Activated T-helper 17 cell treated with anti-CD3 and anti-CD28 coated beads, Interleukin-2, amount 50 U/mL, for 72 hours (primary cell): ENCODE results near the gene RPS21. TPM values are rescaled to one million over a fixed set of nuclear protein-coding genes. Genes with fewer than 3 reads are reported as not detected.

Source experiments
- ATAC-seq: fragments of 150-1000 bp; cut with Tn5 transposase; replicated peaks from 2 replicates; pipeline ENCODE4 v1.10.0; 2021; ENCODE audit warnings: mild to moderate bottlenecking, moderate library complexity
- H3K27ac Mint-ChIP-seq: one replicate; pipeline ENCODE4 v1.8.0; 2022; ENCODE audit warnings: mixed read lengths
- H3K27me3 Mint-ChIP-seq: one replicate; pipeline ENCODE4 v1.8.0; 2022; ENCODE audit warnings: mixed read lengths
- H3K36me3 Mint-ChIP-seq: one replicate; pipeline ENCODE4 v1.8.0; 2022; ENCODE audit warnings: low read depth, mild to moderate bottlenecking, mixed read lengths
- H3K4me1 Mint-ChIP-seq: one replicate; pipeline ENCODE4 v1.8.0; 2022; ENCODE audit warnings: mixed read lengths
- H3K4me3 Mint-ChIP-seq: one replicate; pipeline ENCODE4 v1.8.0; 2022; ENCODE audit warnings: mild to moderate bottlenecking, mixed read lengths
- H3K9me3 Mint-ChIP-seq: one replicate; pipeline ENCODE4 v1.8.0; 2022; ENCODE audit warnings: mixed read lengths
- total RNA-seq, 2 donors: library from RNA; stranded (reverse); gene quantifications; one replicate each; pipeline ENCODE4 v1.2.3, GENCODE V29; 2022

The RPS21 gene
- total RNA-seq, 2 donors from 2014 or later = 2,323 to 2,749 TPM

GRCh38 chr20:62410746-62411478 lies 24.0 kb downstream of the RPS21 start:
- no peak overlapping the region for H3K4me3 Mint-ChIP-seq
- ATAC-seq = no peak
- no peak overlapping the region for H3K27ac Mint-ChIP-seq
- H3K36me3 Mint-ChIP-seq = no peaks in the 10 kb centered on the region
- no peaks in the 10 kb centered on the region for H3K9me3 Mint-ChIP-seq
- H3K4me1 Mint-ChIP-seq = peaks cover 3% of the 10 kb centered on the region
- H3K27me3 Mint-ChIP-seq = no peaks in the 10 kb centered on the region

GRCh38 chr20:62411479-62412193 lies 24.7 kb downstream of the RPS21 start:
- no peak for ATAC-seq
- Mint-ChIP-seq H3K9me3 (no peaks in the 10 kb centered on the region), H3K4me1 (no peaks in the 10 kb centered on the region), H3K27ac (no peak overlapping the region), H3K27me3 (no peaks in the 10 kb centered on the region), H3K36me3 (no peaks in the 10 kb centered on the region), H3K4me3 (no peak overlapping the region)

- no peak overlapping the region for H3K4me3 Mint-ChIP-seq
- H3K27me3 Mint-ChIP-seq = no peaks in the 10 kb centered on the region
- no peak for ATAC-seq
- no peak overlapping the region for H3K27ac Mint-ChIP-seq
- no peaks in the 10 kb centered on the region for H3K4me1 Mint-ChIP-seq
- no peaks in the 10 kb centered on the region for H3K36me3 Mint-ChIP-seq
- H3K9me3 Mint-ChIP-seq = no peaks in the 10 kb centered on the region
Measured at GRCh38 chr20:62412194-62413024, 25.5 kb downstream of the RPS21 start.

- Mint-ChIP-seq H3K36me3 (no peaks in the 10 kb centered on the region), H3K4me3 (no peak overlapping the region), H3K4me1 (no peaks in the 10 kb centered on the region), H3K9me3 (no peaks in the 10 kb centered on the region), H3K27ac (no peak overlapping the region), H3K27me3 (no peaks in the 10 kb centered on the region)
- no peak for ATAC-seq
Measured at GRCh38 chr20:62413025-62413570, 26.2 kb downstream of the RPS21 start.

- Mint-ChIP-seq H3K4me3 (no peak overlapping the region), H3K9me3 (no peaks in the 10 kb centered on the region), H3K36me3 (no peaks in the 10 kb centered on the region), H3K27ac (no peak overlapping the region), H3K27me3 (no peaks in the 10 kb centered on the region), H3K4me1 (no peaks in the 10 kb centered on the region)
- ATAC-seq = no peak
Measured at GRCh38 chr20:62413896-62414481, 27.1 kb downstream of the RPS21 start.

GRCh38 chr20:62415354-62416111 lies 28.6 kb downstream of the RPS21 start:
- no peak overlapping the region for H3K27ac Mint-ChIP-seq
- H3K36me3 Mint-ChIP-seq = no peaks in the 10 kb centered on the region
- H3K4me3 Mint-ChIP-seq = no peak overlapping the region
- H3K27me3 Mint-ChIP-seq = no peaks in the 10 kb centered on the region
- no peaks in the 10 kb centered on the region for H3K9me3 Mint-ChIP-seq
- no peaks in the 10 kb centered on the region for H3K4me1 Mint-ChIP-seq
- no peak for ATAC-seq

GRCh38 chr20:62416651-62417637 lies 30.0 kb downstream of the RPS21 start:
- Mint-ChIP-seq H3K4me3 (no peak overlapping the region), H3K36me3 (no peaks in the 10 kb centered on the region), H3K4me1 (no peaks in the 10 kb centered on the region), H3K9me3 (no peaks in the 10 kb centered on the region), H3K27ac (no peak overlapping the region), H3K27me3 (no peaks in the 10 kb centered on the region)
- no peak for ATAC-seq

GRCh38 chr20:62417981-62418708 lies 31.2 kb downstream of the RPS21 start:
- H3K4me1 Mint-ChIP-seq = no peaks in the 10 kb centered on the region
- no peaks in the 10 kb centered on the region for H3K27me3 Mint-ChIP-seq
- H3K27ac Mint-ChIP-seq = no peak overlapping the region
- H3K36me3 Mint-ChIP-seq = no peaks in the 10 kb centered on the region
- H3K4me3 Mint-ChIP-seq = no peak overlapping the region
- ATAC-seq = no peak
- H3K9me3 Mint-ChIP-seq = no peaks in the 10 kb centered on the region

- no peak for ATAC-seq
- Mint-ChIP-seq H3K4me1 (no peaks in the 10 kb centered on the region), H3K4me3 (no peak overlapping the region), H3K27ac (no peak overlapping the region), H3K27me3 (no peaks in the 10 kb centered on the region), H3K9me3 (no peaks in the 10 kb centered on the region), H3K36me3 (no peaks in the 10 kb centered on the region)
Measured at GRCh38 chr20:62418709-62419487, 32.0 kb downstream of the RPS21 start.

GRCh38 chr20:62419759-62420158 lies 32.9 kb downstream of the RPS21 start:
- no peak for ATAC-seq
- Mint-ChIP-seq H3K27ac (no peak overlapping the region), H3K4me3 (no peak overlapping the region), H3K27me3 (no peaks in the 10 kb centered on the region), H3K9me3 (no peaks in the 10 kb centered on the region), H3K4me1 (no peaks in the 10 kb centered on the region), H3K36me3 (no peaks in the 10 kb centered on the region)

- H3K27ac Mint-ChIP-seq = no peak overlapping the region
- H3K4me1 Mint-ChIP-seq = no peaks in the 10 kb centered on the region
- no peaks in the 10 kb centered on the region for H3K36me3 Mint-ChIP-seq
- ATAC-seq = no peak
- no peak overlapping the region for H3K4me3 Mint-ChIP-seq
- H3K27me3 Mint-ChIP-seq = no peaks in the 10 kb centered on the region
- no peaks in the 10 kb centered on the region for H3K9me3 Mint-ChIP-seq
Measured at GRCh38 chr20:62420846-62421715, 34.2 kb downstream of the RPS21 start.
